Activated T-cell treated with anti-CD3 and anti-CD28 coated beads for 4 hours (primary cell): ENCODE results near the gene REC8.
"Not testable (repeated sequence)": the region's sequence is repeated elsewhere in the genome, so short reads cannot be mapped to it uniquely, and the experiment has no call there.

ENCODE experiments used
- DNase-seq: peaks from one replicate; pipeline ENCODE4 v3.0.0-alpha.2; 2020

The REC8 gene

DNA sequence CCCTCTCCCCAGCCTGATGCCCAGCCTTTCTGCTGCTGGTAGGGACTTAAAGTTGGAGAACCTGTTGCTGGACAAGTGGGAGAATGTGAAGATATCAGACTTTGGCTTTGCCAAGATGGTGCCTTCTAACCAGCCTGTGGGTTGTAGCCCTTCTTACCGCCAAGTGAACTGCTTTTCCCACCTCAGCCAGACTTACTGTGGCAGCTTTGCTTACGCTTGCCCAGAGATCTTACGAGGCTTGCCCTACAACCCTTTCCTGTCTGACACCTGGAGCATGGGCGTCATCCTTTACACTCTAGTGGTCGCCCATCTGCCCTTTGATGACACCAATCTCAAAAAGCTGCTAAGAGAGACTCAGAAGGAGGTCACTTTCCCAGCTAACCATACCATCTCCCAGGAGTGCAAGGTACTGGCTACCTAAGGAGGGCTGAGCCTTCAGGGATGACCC lies 35.2 kb downstream of the REC8 start:
- DNase-seq: no peak

DNA sequence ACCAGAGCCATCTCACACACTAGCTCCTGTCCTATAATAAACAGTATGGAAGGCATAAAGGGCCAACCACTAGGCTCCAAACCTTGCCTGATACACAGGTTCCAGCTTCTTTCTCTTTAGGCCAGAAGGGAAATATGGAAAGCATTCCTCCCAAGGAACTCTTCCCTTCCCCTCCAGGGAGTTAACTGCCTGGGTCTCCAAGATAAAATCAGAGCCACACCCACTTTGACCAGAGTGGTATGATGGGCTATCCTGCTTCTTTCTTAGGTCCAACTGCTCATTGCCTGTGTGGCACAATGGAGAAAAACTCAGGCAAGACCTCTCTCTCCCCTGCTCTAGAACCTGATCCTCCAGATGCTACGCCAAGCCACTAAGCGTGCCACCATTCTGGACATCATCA lies 35.7 kb downstream of the REC8 start:
- DNase-seq: no peak

DNA sequence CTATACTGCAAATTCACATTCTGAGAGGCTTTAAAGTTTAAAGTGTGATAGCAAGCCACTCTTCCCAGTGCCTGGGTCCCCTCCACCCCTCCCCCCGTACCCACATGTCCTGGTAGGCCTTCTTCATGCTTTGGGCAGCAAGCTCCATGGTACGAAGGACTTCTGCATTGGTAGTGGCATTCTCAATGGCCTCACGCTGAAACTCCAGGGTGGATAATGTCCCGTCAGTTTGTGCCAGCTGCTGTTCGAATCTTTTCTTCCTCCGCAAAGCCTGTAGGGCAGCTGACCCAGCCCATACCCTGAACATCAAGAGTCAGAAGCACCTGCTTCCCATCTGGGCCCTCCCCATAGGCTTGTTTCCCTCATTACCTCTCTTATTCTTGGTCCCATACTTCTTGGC lies 39.4 kb downstream of the REC8 start:
- DNase-seq: no peak

DNA sequence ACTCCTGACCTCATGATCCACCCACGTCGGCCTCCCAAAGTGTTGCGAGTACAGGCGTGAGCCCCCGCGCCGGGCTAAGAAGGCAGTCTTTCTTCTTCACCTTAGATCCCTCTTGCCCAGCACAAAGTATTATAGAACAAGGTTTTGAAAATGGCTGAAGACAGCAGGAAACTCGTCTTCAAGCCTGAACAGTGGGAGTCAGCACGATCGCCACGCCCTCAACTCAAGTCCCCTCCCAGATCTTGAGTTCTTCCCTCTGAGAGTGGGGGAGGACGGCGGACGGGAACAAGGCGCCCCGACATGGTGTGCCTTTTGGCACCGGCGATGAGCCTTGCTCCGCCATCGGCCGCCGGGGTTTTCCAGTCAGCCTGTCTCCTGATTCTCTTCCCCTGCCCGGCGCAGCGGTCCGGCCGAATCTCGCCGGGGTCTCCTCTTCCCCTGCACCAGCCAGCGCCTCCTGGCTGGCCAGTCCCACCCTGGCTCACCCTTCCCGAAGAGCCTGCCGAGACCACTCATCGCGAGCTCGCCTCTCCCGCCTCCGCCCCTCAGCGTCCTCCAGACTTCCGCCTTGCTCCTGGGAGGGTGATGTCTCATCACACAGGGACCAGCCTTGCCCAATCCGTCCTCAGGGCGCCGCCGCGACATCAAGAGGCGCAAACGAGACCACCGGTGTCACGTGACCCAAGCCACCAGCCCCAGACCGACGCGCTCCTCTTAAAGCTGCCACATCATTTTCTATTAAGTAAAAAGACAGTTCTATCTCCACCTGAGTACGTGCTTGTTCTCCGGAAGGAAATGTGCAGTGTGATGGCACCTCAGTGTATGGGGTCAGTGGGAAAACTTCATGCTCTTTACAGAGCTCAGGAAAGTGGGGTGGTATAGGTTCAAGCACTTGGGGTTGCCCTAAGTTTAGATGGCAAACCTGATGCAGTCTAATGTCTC lies 41.3 kb downstream of the REC8 start, which contains the start of gene CHMP4A:
Gene CHMP4A, minus strand, starts transcription at position 565 of the 942 bp plus-strand sequence. Its CDS starts 49 bp downstream, at position 516.
- DNase-seq: peak; percentile 89

DNA sequence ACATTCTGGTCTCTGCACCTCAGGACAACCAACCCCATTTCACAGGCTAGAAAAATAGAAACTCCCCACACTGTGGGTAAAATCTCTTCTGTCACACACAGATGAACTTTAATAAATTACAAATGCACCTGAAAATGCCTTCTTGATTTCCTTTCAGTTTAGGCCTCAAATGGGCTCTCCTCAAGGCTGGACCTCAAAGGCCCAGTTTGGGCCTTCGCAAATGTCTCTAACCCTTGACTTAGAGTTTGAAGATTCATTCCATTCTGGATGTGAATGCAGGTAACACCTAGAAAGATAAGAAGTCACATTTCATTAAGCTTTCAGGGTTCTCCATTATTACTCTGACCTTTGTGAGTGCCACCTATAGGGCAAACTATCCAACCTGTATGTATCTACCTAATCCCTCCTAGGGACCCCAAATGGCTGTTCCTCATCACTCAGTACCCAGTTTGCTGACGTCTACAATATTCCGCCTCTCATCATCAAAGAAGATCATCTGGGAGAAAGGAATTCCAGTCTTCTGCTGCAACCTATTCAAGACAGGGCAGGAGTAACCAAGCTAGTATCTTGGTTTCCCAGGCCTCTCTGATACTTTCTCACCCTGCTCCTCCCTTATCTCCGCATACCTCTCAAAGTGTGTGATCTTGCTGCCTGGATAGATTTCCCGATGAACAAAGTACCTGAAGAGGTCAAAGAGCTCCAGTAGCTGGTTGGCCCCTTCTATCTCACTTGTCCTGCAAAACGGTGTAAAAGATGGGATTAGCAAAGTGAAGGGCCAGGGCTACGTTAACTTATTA lies 42.2 kb downstream of the REC8 start:
- DNase-seq: no peak

DNA sequence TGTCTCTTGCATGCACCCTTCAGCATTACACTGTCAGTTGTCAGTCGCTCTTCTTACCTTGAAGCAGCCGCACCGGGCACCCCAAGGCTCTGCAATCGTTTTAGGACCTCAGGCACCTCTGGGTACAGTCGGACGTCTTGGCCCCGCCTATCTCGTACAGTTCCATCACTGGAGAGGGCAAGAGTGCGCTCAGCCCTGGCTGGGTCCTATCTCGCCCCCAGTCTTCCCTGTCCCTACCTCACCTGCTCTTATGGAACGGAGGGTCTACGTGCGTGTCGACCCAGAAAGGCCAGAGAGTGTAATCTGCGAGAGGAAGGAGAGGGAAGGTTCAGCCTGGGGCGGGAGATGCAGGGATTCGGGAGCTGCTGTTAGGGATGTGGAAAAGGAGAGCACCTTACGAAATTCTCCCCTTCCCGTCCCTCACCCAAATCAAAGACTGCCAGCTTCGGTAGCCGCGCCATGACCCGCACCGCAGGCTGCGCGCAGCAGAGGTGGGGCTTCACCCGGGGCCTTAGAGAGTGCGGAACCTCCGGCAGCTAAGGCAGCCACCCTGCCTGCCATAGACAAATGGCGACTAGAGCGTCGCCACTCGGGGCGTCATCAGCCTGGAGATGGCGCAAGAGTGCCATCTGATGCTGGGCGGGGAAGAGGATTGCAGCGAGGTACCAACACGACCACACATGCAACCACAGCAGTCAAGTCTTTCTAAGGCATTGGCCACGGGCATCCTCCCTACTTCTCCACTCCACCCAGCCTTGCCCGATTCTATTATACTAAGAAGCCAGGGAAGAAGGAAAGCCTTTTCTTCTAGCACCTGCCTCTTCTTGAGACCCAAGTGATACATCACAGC lies 43.8 kb downstream of the REC8 start, which contains the start of gene MDP1:
Gene MDP1, minus strand, starts transcription at position 572 of the 850 bp plus-strand sequence. Its CDS starts 111 bp downstream, at position 461.
- peak; percentile 74 for DNase-seq

DNA sequence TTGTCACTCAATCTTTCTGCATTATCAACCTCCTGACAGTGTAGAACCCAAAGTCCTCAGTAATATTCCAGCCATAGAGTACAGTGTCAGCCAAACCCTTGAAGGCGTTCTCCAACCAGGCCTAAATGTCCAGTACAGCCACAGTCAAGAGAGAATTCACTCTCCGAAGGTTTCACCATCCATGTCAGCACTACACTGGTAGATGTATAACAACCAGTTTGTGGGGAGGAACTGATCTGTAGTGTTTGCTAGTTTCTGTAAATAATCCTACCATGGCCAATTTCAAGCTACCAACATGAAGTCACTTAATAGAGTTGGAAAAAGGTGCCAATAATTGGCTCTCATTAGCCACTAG lies 44.4 kb downstream of the REC8 start:
- no peak for DNase-seq

DNA sequence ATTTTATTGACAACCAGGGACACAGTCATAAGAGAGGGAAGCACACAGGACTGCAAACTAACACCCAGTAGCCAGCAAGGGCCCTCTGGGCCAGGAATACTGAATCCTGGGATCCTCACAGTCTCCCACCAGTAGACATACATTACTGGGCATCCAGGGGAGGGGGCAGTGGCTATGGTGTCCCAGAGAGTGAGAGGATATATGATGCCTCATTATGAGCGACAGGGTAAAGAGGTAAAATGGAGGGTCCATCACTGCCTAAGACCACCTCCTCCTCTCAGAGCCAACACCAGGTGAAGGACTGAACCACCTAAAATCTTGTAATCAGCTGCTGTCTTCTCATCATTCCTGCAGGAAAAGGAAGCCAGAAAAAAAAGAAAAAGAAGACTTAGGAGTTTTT lies 45.0 kb downstream of the REC8 start:
- not testable (repeated sequence) for DNase-seq

DNA sequence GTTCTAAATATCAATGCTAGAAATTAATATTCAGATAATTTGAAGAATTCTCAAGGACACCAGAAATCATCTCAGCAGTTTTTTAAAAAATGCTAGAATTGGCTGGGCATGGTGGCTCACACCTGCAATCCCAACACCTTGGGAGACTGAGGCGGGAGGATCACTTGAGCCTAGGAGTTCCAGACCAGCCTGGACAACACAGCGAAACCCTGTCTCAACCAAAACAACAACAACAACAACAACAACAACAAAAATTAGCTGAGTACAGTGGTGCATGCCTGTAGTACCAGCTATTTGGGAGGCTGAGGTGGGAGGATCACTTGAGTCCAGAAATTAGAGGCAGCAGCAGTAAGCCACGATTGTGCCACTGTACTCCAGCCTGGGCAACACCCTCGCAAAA lies 47.2 kb downstream of the REC8 start:
- no peak for DNase-seq

DNA sequence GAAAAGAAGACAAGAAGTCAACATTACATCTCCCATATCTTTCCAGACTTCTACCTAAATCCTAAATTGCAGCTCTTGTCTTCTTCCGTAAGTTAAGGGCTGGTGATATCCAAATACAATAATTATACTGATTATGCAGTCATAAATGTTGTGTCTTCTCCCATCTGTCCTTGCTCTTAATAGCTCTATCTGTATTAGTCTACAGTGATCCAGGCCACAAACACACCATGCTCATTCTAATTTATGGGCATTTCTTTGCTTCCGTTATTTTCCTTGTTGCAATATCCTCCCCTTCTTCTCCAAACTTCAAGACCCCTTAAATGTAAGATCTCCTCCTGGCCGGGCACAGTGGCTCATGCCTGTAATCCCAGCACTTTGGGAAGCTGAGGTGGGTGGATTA lies 47.6 kb downstream of the REC8 start:
- no peak for DNase-seq

DNA sequence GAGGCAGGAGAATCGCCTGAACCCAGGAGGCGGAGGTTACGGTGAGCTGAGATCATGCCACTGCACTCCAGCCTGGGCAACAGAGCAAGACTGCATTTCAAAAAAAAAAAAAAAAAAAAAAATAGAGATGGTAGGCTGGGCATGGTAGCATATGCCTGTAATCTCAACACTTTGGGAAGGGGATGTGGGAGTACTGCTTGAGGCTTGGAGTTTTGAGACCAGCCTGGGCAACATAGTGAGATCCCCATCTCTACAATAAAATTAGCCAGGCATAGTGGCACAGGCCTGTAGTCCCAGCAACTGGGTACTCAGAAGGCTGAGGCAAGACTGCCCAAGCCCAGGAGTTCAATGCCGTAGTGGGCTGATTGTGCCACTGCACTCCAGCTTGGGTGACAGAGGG lies 51.1 kb downstream of the REC8 start:
- not testable (repeated sequence) for DNase-seq

DNA sequence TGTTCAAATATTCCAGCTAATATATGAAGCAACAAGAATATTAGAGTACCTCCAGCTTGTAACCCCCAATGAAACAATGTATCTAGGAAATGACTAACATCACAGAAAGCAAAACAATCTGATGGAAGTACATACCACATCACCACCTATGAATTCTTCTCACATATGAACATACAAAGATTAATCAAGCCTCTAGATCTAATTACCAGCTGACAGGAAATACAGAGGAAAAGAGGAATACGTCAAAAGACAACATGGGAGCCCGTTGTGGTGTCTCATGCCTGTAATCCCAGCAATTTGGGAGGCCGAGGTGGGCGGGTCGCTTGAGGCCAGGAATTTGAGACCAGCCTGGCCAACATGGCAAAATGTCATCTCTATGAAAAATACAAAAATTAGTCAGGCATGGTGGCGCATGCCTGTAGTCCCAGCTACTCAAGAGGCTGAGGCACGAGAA lies 52.8 kb downstream of the REC8 start:
- DNase-seq: no peak

DNA sequence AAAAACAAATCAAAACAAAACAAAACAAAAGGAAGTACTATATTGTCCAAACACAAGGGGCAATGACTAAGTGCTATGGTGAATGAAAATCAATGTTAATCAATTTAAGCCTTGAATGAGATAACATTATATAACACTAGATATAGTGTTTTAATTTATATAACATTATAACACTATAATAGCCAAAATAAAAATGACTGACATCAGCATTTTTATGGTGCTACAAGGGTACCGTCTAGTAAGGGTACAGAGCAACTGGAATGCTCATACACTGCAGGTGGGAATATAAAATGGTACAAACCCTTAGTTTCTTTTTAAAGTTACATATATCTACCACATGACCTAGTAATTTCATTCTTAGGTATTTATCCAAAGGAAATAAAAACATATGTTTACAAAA lies 54.6 kb downstream of the REC8 start:
- DNase-seq: no peak

DNA sequence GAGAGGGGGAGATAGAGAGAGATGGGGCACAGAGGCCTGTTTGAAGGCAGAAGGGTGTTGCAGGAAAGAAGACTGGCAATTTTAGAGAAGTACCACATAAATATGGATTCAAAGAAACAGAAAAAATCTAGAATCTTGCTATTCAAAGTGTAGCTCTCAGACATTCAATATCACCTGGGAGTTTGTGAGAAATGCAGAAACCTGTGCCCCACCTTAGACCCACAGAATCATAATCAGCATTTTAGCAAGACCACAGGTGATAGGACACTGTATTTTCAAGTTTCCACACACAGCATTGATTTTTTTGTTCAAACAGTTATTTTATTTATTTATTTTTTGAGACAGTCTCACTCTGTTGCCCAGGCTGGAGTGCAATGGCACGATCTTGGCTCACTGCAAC lies 57.0 kb downstream of the REC8 start:
- DNase-seq: no peak
